Uterus (tissue), 4 donors: Measurements from ENCODE around the gene BCDIN3D. TPM values are rescaled to one million over a fixed set of nuclear protein-coding genes. Genes with fewer than 3 reads are reported as not detected.

Source experiments
- DNase-seq, 2 donors: peaks; one replicate each; pipeline ENCODE4 v3.0.0-alpha.2; 2019 to 2020
- H3K27ac ChIP-seq, 2 donors: fragments of 200-600 bp; sonication (generic); 1 replicate in 1 of 2; 2 replicates in 1 of 2; pipeline ENCODE4 v1.5.1; 2016 to 2018
- H3K27me3 ChIP-seq, 2 donors: fragments of 200-600 bp; sonication (generic); one replicate each; pipeline ENCODE4 v1.5.1; 2018 to 2019; ENCODE audit warnings: control low read depth in 1 of 2
- H3K36me3 ChIP-seq, 2 donors: fragments of 200-600 bp; sonication (generic); one replicate each; pipeline ENCODE4 v1.5.1; 2019; ENCODE audit warnings: control low read depth in 1 of 2
- H3K4me1 ChIP-seq, 2 donors: fragments of 200-600 bp; sonication (generic); one replicate each; pipeline ENCODE4 v1.5.1; 2018 to 2019; ENCODE audit warnings: control low read depth in 1 of 2
- H3K4me3 ChIP-seq, 2 donors: fragments of 200-600 bp; sonication (generic); 1 replicate in 1 of 2; 2 replicates in 1 of 2; pipeline ENCODE4 v1.5.1; 2018 to 2019; ENCODE audit warnings: mild to moderate bottlenecking in 1 of 2
- H3K9me3 ChIP-seq, 2 donors: fragments of 200-600 bp; sonication (generic); one replicate each; pipeline ENCODE4 v1.5.1; 2019; ENCODE audit warnings: control low read depth in 1 of 2
- POLR2A ChIP-seq, 2 donors: fragments of 450-650 bp; IDR thresholded peaks; one replicate each; pipeline ENCODE4 v1.6.1; 2016; ENCODE audit warnings: antibody characterized with exemption in 2 of 2, mild to moderate bottlenecking in 1 of 2, moderate library complexity in 1 of 2
- intact Hi-C: fragments of 100-400 bp; cut with DNase I; formaldehyde crosslinking; loops from one replicate; pipeline ENCODE4 v1.15.1; 2023; ENCODE audit warnings: low total_unique reads
- total RNA-seq, 4 donors: library from RNA; depleted of rRNA in 3 of 4; stranded (reverse); fragments of >200 nt in 3 of 4; gene quantifications; one replicate each; pipeline versions ENCODE4 v1.1.0 to v1.2.4, GENCODE V29; 2014 to 2023
- TF ChIP-seq, protein P1 (sequence below), 4 experiments: fragments of 200-600 bp in 2 of 4; fragments of 450-650 bp in 2 of 4; sonication (generic) in 2 of 4; IDR thresholded peaks; one replicate each; pipeline ENCODE4 v1.5.1; 2016 to 2019; ENCODE audit warnings: antibody characterized with exemption in 4 of 4, mild to moderate bottlenecking in 2 of 4, moderate library complexity in 1 of 4
- donor health status: DM: yes; HTN: yes; CAD: no.

The BCDIN3D gene, protein sequence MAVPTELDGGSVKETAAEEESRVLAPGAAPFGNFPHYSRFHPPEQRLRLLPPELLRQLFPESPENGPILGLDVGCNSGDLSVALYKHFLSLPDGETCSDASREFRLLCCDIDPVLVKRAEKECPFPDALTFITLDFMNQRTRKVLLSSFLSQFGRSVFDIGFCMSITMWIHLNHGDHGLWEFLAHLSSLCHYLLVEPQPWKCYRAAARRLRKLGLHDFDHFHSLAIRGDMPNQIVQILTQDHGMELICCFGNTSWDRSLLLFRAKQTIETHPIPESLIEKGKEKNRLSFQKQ
- total RNA-seq: 1 to 10 TPM; 2.1 to 7.2 (median 2.7) TPM

DNA sequence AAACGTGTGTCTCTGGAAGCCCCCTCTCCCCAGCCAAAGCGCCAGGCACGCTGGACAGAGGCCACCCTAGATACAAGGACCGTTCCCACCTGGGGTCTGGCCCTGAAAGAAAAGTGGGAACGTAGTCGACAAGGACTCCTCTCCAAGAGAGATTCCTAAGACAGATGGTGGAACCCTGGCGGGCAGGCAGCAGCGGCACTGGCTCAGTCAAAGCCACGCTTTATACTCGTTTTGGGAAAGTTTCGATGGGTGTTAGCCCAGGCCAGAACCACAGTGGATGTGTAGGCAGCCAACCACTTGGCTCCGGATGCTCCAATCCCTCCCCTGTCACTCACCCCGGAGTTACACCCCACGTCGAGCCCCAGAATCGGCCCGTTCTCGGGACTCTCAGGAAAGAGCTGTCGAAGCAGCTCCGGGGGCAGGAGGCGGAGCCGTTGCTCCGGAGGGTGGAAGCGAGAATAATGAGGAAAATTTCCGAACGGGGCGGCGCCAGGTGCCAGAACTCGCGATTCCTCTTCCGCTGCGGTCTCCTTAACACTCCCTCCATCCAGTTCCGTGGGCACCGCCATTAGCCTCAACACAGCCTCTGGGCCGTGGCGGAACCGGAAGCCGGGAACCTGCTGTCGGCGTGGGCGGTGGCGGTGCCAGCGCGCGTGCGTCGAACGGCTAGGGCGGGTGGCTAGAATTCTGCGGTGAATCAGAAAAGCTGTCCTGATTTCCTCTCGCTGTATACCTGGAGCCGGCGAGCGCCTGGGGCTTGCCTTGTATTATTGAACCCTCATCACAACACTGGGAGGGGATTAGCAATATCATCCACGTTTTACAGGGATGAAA lies at the start of gene BCDIN3D:
Gene BCDIN3D, minus strand, starts transcription at position 588 of the 834 bp plus-strand sequence. Its CDS starts 19 bp downstream, at position 569.
- no peaks in the 10 kb centered on the region for H3K27me3 ChIP-seq
- H3K4me1 ChIP-seq: peaks cover 0 to 3% of the 10 kb centered on the region in 2 donors
- H3K4me3 ChIP-seq: peak within 1 kb of the TSS; percentile 54 to 60
- no peaks in the 10 kb centered on the region for H3K36me3 ChIP-seq
- H3K9me3 ChIP-seq: no peaks in the 10 kb centered on the region
- TF ChIP-seq POLR2A (IDR thresholded peaks at IDR 0.05): peak; percentile 52 to 75
- TF ChIP-seq, protein P1, sequence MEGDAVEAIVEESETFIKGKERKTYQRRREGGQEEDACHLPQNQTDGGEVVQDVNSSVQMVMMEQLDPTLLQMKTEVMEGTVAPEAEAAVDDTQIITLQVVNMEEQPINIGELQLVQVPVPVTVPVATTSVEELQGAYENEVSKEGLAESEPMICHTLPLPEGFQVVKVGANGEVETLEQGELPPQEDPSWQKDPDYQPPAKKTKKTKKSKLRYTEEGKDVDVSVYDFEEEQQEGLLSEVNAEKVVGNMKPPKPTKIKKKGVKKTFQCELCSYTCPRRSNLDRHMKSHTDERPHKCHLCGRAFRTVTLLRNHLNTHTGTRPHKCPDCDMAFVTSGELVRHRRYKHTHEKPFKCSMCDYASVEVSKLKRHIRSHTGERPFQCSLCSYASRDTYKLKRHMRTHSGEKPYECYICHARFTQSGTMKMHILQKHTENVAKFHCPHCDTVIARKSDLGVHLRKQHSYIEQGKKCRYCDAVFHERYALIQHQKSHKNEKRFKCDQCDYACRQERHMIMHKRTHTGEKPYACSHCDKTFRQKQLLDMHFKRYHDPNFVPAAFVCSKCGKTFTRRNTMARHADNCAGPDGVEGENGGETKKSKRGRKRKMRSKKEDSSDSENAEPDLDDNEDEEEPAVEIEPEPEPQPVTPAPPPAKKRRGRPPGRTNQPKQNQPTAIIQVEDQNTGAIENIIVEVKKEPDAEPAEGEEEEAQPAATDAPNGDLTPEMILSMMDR (IDR thresholded peaks at IDR 0.05): no peak
- intact Hi-C loops: no loop called here
- H3K27ac ChIP-seq: peak within 1 kb of the TSS; percentile 85 to 88
- DNase-seq: peak; percentile 89 to 92

DNA sequence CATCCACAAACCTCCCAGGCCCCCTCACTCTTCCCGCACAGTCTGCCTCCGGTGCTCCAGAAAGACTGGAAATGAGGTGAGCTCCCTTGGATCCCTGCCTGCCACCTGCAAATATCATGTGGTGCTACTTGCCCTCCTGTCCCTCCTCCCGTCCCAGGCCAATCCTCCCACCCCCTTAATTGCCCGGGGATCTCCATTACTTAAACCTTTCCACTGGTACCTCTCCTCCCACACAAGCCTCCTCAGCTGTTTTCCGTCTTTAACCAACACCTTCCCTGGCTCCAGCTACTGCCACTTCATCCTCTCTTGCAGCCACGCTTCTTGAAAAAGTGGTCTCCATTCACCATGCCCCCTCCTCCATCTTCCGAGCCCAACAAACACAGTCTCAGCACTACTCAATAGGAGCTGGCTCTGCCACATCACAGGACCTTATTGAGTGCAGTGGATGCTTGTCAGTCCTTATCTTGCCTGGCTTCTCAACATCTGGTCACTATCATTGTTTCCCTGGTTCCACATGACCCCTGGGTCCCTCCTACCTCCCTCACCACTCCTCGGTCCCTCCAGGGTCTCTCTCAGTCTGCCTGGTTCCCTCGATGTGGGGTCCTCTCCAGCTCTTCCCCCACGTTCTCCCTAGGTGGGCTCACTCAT lies 49.3 kb upstream of the BCDIN3D start:
- no peak for DNase-seq
- intact Hi-C loops: no loop called here

DNA sequence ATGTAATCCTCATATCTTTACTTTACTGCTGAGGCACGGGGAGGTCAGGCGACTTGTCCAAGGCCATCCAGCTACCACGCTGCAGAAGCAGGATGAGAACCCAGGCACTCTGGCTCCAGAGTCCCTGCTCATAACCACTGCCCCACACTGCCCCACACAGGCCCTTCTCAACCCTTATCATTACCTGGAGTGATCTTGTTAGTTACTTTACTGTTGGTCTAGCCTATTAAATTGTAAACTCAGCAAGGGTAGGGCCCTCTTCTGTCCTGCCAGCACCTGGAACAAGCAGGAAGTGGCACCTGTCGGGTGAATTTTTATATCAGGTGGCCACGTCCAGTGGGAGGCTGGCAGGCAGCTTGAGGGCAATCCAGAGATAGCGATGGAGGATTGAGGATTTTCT lies 48.6 kb upstream of the BCDIN3D start:
- H3K9me3 ChIP-seq: no peaks in the 10 kb centered on the region
- intact Hi-C loops: no loop called here
- H3K27ac ChIP-seq: no peak overlapping the region
- DNase-seq: no peak
- H3K4me1 ChIP-seq: no peaks in the 10 kb centered on the region
- H3K4me3 ChIP-seq: no peak overlapping the region
- H3K27me3 ChIP-seq: no peaks in the 10 kb centered on the region
- no peaks in the 10 kb centered on the region for H3K36me3 ChIP-seq
- TF ChIP-seq POLR2A (IDR thresholded peaks at IDR 0.05): no peak
- TF ChIP-seq, protein P1 (IDR thresholded peaks at IDR 0.05): no peak

More for the DNA sequence above, 49.3 kb upstream of the BCDIN3D start:
- Histone ChIP-seq H3K36me3 (no peaks in the 10 kb centered on the region), H3K27ac (no peak overlapping the region), H3K27me3 (no peaks in the 10 kb centered on the region), H3K4me3 (no peak overlapping the region), H3K4me1 (no peaks in the 10 kb centered on the region), H3K9me3 (no peaks in the 10 kb centered on the region)
- TF ChIP-seq, protein P1 (IDR thresholded peaks at IDR 0.05): no peak
- TF ChIP-seq POLR2A (IDR thresholded peaks at IDR 0.05): no peak

DNA sequence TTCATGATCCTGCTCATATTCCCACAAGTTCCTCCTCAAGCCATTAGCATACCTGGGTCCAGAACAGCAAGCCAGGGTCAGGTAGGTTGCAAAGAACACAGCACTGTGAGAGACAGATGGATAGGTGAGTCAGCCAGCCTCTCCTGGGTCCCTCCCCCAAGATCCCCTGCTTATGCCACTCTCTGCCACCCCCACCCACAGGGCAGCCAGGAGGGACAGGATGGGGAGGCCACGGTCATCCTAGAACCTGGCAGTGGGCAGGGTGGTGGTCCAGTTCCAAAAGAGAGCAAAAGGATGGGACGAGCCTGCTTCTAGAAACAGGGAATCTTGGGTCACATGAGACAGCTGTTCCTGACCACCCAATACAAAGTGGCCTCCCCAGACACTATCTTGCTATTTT lies 48.1 kb upstream of the BCDIN3D start:
- H3K4me3 ChIP-seq: no peak overlapping the region
- H3K27ac ChIP-seq: no peak overlapping the region
- H3K9me3 ChIP-seq: no peaks in the 10 kb centered on the region
- H3K27me3 ChIP-seq: no peaks in the 10 kb centered on the region
- no peak for DNase-seq
- intact Hi-C loops: no loop called here
- no peaks in the 10 kb centered on the region for H3K4me1 ChIP-seq
- TF ChIP-seq POLR2A (IDR thresholded peaks at IDR 0.05): no peak
- TF ChIP-seq, protein P1 (IDR thresholded peaks at IDR 0.05): no peak
- no peaks in the 10 kb centered on the region for H3K36me3 ChIP-seq
